ENCODE measurements around the gene FAM240A. TPM values are rescaled to one million over a fixed set of nuclear protein-coding genes. Genes with fewer than 3 reads are reported as not detected.

The FAM240A gene
- total RNA-seq, 1 experiment from 2014 or later, result not detected

GRCh38 chr3:46595819-46596314 is 16.5 kb upstream of the FAM240A start:
- no peaks in the 10 kb centered on the region for H3K9me3 ChIP-seq (ENCODE audit: low read depth, low read length, poor library complexity, severe bottlenecking)
- intact Hi-C loops (cut with micrococcal nuclease; ENCODE audit: unreplicated experiment), result no loop called here
- no peaks in the 10 kb centered on the region for H3K36me3 ChIP-seq (ENCODE audit: insufficient read depth, low read length, poor library complexity, severe bottlenecking)
- POLR2A ChIA-PET (ENCODE audit: low non-redundant PET), result no interaction called here
- H3K4me3 ChIP-seq (ENCODE audit: low read depth, low read length, poor library complexity, severe bottlenecking), result no peak overlapping the region
- no peaks in the 10 kb centered on the region for H3K27me3 ChIP-seq (replicated peaks; ENCODE audit: insufficient read depth, low read depth, low read length, poor library complexity)
- no peaks in the 10 kb centered on the region for H3K4me1 ChIP-seq (ENCODE audit: insufficient read depth, low read length, poor library complexity, severe bottlenecking)
- no peak overlapping the region for H3K27ac ChIP-seq (ENCODE audit: low read depth, low read length, poor library complexity, severe bottlenecking)
- CTCF ChIA-PET, result no interaction called here
- no peak for TF ChIP-seq CTCF (conservative IDR thresholded peaks at IDR 0.05; ENCODE audit: low read depth, low read length)
- no peak for TF ChIP-seq EZH2 (IDR thresholded peaks at IDR 0.05; ENCODE audit: borderline replicate concordance, low read depth, low read length, poor library complexity, severe bottlenecking)
- DNase-seq (ENCODE audit: low spot score), result no peak
- no TSS peak for BruUV-seq (replicated peaks)

GRCh38 chr3:46599590-46599989 is 12.7 kb upstream of the FAM240A start:
- no peaks in the 10 kb centered on the region for H3K36me3 ChIP-seq (ENCODE audit: insufficient read depth, low read length, poor library complexity, severe bottlenecking)
- CTCF ChIA-PET, result no interaction called here
- TF ChIP-seq CTCF (conservative IDR thresholded peaks at IDR 0.05; ENCODE audit: low read depth, low read length) (no peak), EZH2 (IDR thresholded peaks at IDR 0.05; ENCODE audit: borderline replicate concordance, low read depth, low read length, poor library complexity, severe bottlenecking) (no peak)
- no peak overlapping the region for H3K4me3 ChIP-seq (ENCODE audit: low read depth, low read length, poor library complexity, severe bottlenecking)
- H3K27ac ChIP-seq (ENCODE audit: low read depth, low read length, poor library complexity, severe bottlenecking), result no peak overlapping the region
- no TSS peak for BruUV-seq (replicated peaks)
- H3K4me1 ChIP-seq (ENCODE audit: insufficient read depth, low read length, poor library complexity, severe bottlenecking), result no peaks in the 10 kb centered on the region
- intact Hi-C loops (cut with micrococcal nuclease; ENCODE audit: unreplicated experiment), result no loop called here
- DNase-seq (ENCODE audit: low spot score), result no peak
- H3K9me3 ChIP-seq (ENCODE audit: low read depth, low read length, poor library complexity, severe bottlenecking), result no peaks in the 10 kb centered on the region
- no peaks in the 10 kb centered on the region for H3K27me3 ChIP-seq (replicated peaks; ENCODE audit: insufficient read depth, low read depth, low read length, poor library complexity)
- POLR2A ChIA-PET (ENCODE audit: low non-redundant PET), result no interaction called here

- ChIA-PET CTCF (no interaction called here), POLR2A (ENCODE audit: low non-redundant PET) (no interaction called here)
- no peak for TF ChIP-seq CTCF (conservative IDR thresholded peaks at IDR 0.05; ENCODE audit: low read depth, low read length)
- Histone ChIP-seq H3K36me3 (ENCODE audit: insufficient read depth, low read length, poor library complexity, severe bottlenecking) (no peaks in the 10 kb centered on the region), H3K9me3 (ENCODE audit: low read depth, low read length, poor library complexity, severe bottlenecking) (no peaks in the 10 kb centered on the region), H3K27me3 (replicated peaks; ENCODE audit: insufficient read depth, low read depth, low read length, poor library complexity) (no peaks in the 10 kb centered on the region), H3K27ac (ENCODE audit: low read depth, low read length, poor library complexity, severe bottlenecking) (no peak overlapping the region), H3K4me1 (ENCODE audit: insufficient read depth, low read length, poor library complexity, severe bottlenecking) (no peaks in the 10 kb centered on the region), H3K4me3 (ENCODE audit: low read depth, low read length, poor library complexity, severe bottlenecking) (no peak overlapping the region)
- intact Hi-C loops (cut with micrococcal nuclease; ENCODE audit: unreplicated experiment), result no loop called here
- no TSS peak for BruUV-seq (replicated peaks)
- DNase-seq (ENCODE audit: low spot score), result no peak
These were observed 8.8 kb upstream of the FAM240A start for GRCh38 chr3:46603446-46604046.

Data from A673 (cell line).